Osteoblast (primary cell): ENCODE results near the gene HNMT. TPM values are rescaled to one million over a fixed set of nuclear protein-coding genes. Genes with fewer than 3 reads are reported as not detected.

Source experiments
- DNase-seq: peaks from one replicate; pipeline ENCODE4 v3.0.0; 2011; ENCODE audit warnings: low spot score, mixed read lengths; ENCODE audit not compliant: insufficient read length; ENCODE audit errors: missing footprints
- H2AFZ ChIP-seq: 2 replicates; pipeline ENCODE4 v1.6.0; 2011; ENCODE audit warnings: mild to moderate bottlenecking, low read length
- H3K27ac ChIP-seq: 2 replicates; pipeline ENCODE4 v1.5.1; 2011; ENCODE audit warnings: mild to moderate bottlenecking, low read depth, low read length, moderate library complexity
- H3K27me3 ChIP-seq: 2 replicates; pipeline ENCODE4 v1.6.0; 2012; ENCODE audit warnings: mild to moderate bottlenecking, control low read depth, inconsistent platforms, low read length, moderate library complexity; ENCODE audit not compliant: insufficient read depth
- H3K36me3 ChIP-seq: 2 replicates; pipeline ENCODE4 v1.5.1; 2011; ENCODE audit warnings: mild to moderate bottlenecking, low read length, control low read depth, moderate library complexity; ENCODE audit not compliant: insufficient read depth
- H3K4me1 ChIP-seq: 2 replicates; pipeline ENCODE4 v1.5.1; 2011; ENCODE audit warnings: mild to moderate bottlenecking, low read length, control low read depth, moderate library complexity; ENCODE audit not compliant: insufficient read depth
- H3K4me2 ChIP-seq: 2 replicates; pipeline ENCODE4 v1.6.0; 2011; ENCODE audit warnings: mild to moderate bottlenecking, low read length; ENCODE audit not compliant: insufficient read depth
- H3K4me3 ChIP-seq: fragments of 200-600 bp; sonication (generic); 3 replicates; pipeline ENCODE4 v1.5.1; 2012; ENCODE audit warnings: mild to moderate bottlenecking, low read length, inconsistent platforms; ENCODE audit not compliant: insufficient read depth
- H3K79me2 ChIP-seq: 2 replicates; pipeline ENCODE4 v1.6.0; 2012; ENCODE audit warnings: mild to moderate bottlenecking, low read length, control low read depth, inconsistent platforms; ENCODE audit not compliant: insufficient read depth
- H3K9me3 ChIP-seq: 2 replicates; pipeline ENCODE4 v1.5.1; 2011; ENCODE audit warnings: low read depth, low read length, control low read depth
- H4K20me1 ChIP-seq: 2 replicates; pipeline ENCODE4 v1.6.0; 2012; ENCODE audit warnings: mild to moderate bottlenecking, low read length, control low read depth; ENCODE audit not compliant: insufficient read depth
- CTCF ChIP-seq: IDR thresholded peaks from 2 replicates; pipeline ENCODE4 v1.5.1; 2011; ENCODE audit warnings: mild to moderate bottlenecking, low read depth, low read length, moderate library complexity; ENCODE audit errors: extremely low read depth
- total RNA-seq: library from RNA; depleted of rRNA; stranded (reverse); fragments of >200 nt; gene quantifications from 2 replicates; pipeline ENCODE4 v1.2.3, GENCODE V29; 2012

HNMT gene
- total RNA-seq, 1 donor = 115 TPM

DNA sequence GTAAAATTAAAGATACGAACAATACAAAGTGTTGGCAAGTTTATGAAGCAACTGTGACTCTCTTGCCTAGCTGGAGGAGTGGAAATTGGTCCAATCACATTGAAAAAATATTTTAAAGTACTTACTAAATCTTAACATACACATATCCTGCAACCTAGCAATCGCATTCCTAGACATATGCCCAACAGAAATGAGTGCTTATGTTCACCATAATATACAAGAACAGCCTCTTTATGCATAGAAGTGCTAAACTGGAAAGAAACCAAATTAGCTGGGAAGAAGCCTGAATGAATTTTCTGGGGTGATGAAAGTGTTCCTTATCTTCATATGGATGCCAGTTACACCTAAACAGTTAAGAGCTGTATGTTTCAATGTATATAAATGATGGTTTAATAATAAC is 98.9 kb downstream of the HNMT start:
- no peak for DNase-seq
- Histone ChIP-seq H3K27me3 (peaks cover 4% of the 10 kb centered on the region), H4K20me1 (no peaks in the 10 kb centered on the region), H2AFZ (no peak overlapping the region), H3K27ac (no peak overlapping the region), H3K36me3 (no peaks in the 10 kb centered on the region), H3K4me3 (no peak overlapping the region), H3K79me2 (no peaks in the 10 kb centered on the region), H3K9me3 (no peaks in the 10 kb centered on the region), H3K4me1 (peaks cover 11% of the 10 kb centered on the region), H3K4me2 (no peak overlapping the region)
- no peak for TF ChIP-seq CTCF
